OCI-LY7 (cell line): Measurements from ENCODE around the gene CFAP77.

Experiments
- CTCF ChIP-seq: fragments of 200-600 bp; sonication (generic); conservative IDR thresholded peaks from 2 replicates; pipeline ENCODE4 v1.5.1; 2014; ENCODE audit warnings: mild to moderate bottlenecking, antibody characterized with exemption, low read length, moderate library complexity, mixed read lengths
- EZH2phosphoT487 ChIP-seq: fragments of 200-600 bp; sonication (generic); IDR thresholded peaks from 2 replicates; pipeline ENCODE4 v1.6.1; 2018; ENCODE audit warnings: low read depth, borderline replicate concordance, mild to moderate bottlenecking, mixed run types, antibody characterized with exemption, low read length, moderate library complexity, mixed read lengths

DNA sequence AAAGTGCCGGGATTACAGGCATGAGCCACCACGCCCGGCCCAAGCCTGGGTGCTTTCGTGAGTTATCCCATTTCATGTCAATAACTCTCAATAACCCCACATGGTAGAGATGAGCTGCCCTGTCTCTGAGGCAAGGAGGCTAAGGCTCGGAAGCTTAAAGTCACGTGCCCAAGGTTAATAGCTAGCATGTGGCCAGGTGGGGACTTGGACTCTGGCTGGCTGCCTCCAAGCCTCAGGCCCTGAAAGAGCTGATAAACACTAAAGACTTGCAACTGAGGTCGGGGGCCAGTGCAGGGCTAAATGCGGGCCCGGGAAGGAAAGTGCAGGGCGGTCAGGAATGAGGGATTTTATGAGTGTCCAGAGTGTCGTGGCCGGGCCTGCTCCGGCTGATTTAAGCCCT, 141.5 kb downstream of the CFAP77 start:
- TF ChIP-seq CTCF (no peak), EZH2phosphoT487 (no peak)
